ENCODE results near the gene USP17L26.
"Not testable (repeated sequence)": the region's sequence is repeated elsewhere in the genome, so short reads cannot be mapped to it uniquely, and the experiment has no call there.

Gene USP17L26

GRCh38 chr4:9334358-9334757, at the start of gene USP17L26:
Gene USP17L26, plus strand, starts transcription at chr4:9334658. Its CDS starts 0 bp downstream, at chr4:9334658.
- DNase-seq: not testable (repeated sequence)

- not testable (repeated sequence) for DNase-seq
Measured at GRCh38 chr4:9324191-9324590, 10.3 kb upstream of the USP17L26 start.

GRCh38 chr4:9324865-9325264, 9.6 kb upstream of the USP17L26 start, which contains the start of gene USP17L24:
Gene USP17L24, plus strand, starts transcription at chr4:9325165. Its CDS starts 0 bp downstream, at chr4:9325165.
- DNase-seq: not testable (repeated sequence)

- not testable (repeated sequence) for DNase-seq
Measured at GRCh38 chr4:9329611-9330010, 4.8 kb upstream of the USP17L26 start, which contains the start of gene USP17L25. Gene USP17L25, plus strand, starts transcription at chr4:9329911. Its CDS starts 0 bp downstream, at chr4:9329911.

GRCh38 chr4:9339103-9339502, 4.6 kb downstream of the USP17L26 start, which contains the start of gene USP17L5:
Gene USP17L5, plus strand, starts transcription at chr4:9339403. Its CDS starts 0 bp downstream, at chr4:9339403.
- DNase-seq: not testable (repeated sequence)

GRCh38 chr4:9343848-9344247, 9.4 kb downstream of the USP17L26 start, which contains the start of gene USP17L27:
Gene USP17L27, plus strand, starts transcription at chr4:9344148. Its CDS starts 0 bp downstream, at chr4:9344148.
- DNase-seq: not testable (repeated sequence)

- not testable (repeated sequence) for DNase-seq
Measured at GRCh38 chr4:9348593-9348992, 14.1 kb downstream of the USP17L26 start, which contains the start of gene USP17L28. Gene USP17L28, plus strand, starts transcription at chr4:9348893. Its CDS starts 0 bp downstream, at chr4:9348893.

- not testable (repeated sequence) for DNase-seq
Measured at GRCh38 chr4:9350866-9351265, 16.4 kb downstream of the USP17L26 start.

- not testable (repeated sequence) for DNase-seq
Measured at GRCh38 chr4:9353338-9353737, 18.9 kb downstream of the USP17L26 start, which contains the start of gene USP17L29. Gene USP17L29, plus strand, starts transcription at chr4:9353638. Its CDS starts 0 bp downstream, at chr4:9353638.

- DNase-seq: not testable (repeated sequence)
Measured at GRCh38 chr4:9362829-9363228, 28.4 kb downstream of the USP17L26 start, which contains the start of gene USP17L30. Gene USP17L30, plus strand, starts transcription at chr4:9363129. Its CDS starts 0 bp downstream, at chr4:9363129.

- DNase-seq: not testable (repeated sequence)
Measured at GRCh38 chr4:9379881-9380280, 45.4 kb downstream of the USP17L26 start.

GRCh38 chr4:9381012-9381534, 46.6 kb downstream of the USP17L26 start:
- peak; percentile 20 for DNase-seq

- no peak for DNase-seq
Measured at GRCh38 chr4:9384126-9384525, 49.7 kb downstream of the USP17L26 start.

Measured in NCI-H146 (cell line).